NB4 (cell line): ENCODE measurements around the gene DLG2.

Source experiments
- MYC ChIP-seq: IDR thresholded peaks from 2 replicates; pipeline ENCODE4 v1.6.1; 2011; ENCODE audit warnings: low read depth, low read length
- POLR2A ChIP-seq: IDR thresholded peaks from 2 replicates; pipeline ENCODE4 v1.6.1; 2011; ENCODE audit warnings: mild to moderate bottlenecking; ENCODE audit not compliant: insufficient read length; ENCODE audit errors: extremely low read depth
- TF ChIP-seq, protein P1 (sequence below): IDR thresholded peaks from one replicate; pipeline ENCODE4 v1.5.1; 2012; ENCODE audit warnings: low read depth, low read length
- TF ChIP-seq, protein P2 (sequence below): IDR thresholded peaks from 2 replicates; pipeline ENCODE4 v1.6.1; 2011; ENCODE audit warnings: low read depth, low read length

DNA sequence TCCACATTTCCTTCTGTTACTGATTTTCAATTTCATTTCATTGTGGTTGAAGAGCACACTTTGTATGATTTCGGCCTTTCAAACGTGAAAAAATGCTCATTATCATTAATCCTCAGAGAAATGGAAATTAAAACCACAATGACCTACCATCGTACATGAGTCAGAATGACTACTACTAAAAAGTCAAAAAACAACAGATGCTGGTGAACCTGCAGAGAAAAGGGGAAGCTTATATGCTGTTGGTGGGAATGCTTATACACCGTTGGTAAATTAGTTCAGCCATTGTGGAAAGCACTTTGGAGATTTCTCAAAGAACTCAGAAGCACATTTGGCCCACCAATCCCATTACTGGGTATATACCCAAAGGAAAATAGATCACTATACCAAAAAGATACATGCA is 57.6 kb downstream of the DLG2 start:
- TF ChIP-seq, protein P1, sequence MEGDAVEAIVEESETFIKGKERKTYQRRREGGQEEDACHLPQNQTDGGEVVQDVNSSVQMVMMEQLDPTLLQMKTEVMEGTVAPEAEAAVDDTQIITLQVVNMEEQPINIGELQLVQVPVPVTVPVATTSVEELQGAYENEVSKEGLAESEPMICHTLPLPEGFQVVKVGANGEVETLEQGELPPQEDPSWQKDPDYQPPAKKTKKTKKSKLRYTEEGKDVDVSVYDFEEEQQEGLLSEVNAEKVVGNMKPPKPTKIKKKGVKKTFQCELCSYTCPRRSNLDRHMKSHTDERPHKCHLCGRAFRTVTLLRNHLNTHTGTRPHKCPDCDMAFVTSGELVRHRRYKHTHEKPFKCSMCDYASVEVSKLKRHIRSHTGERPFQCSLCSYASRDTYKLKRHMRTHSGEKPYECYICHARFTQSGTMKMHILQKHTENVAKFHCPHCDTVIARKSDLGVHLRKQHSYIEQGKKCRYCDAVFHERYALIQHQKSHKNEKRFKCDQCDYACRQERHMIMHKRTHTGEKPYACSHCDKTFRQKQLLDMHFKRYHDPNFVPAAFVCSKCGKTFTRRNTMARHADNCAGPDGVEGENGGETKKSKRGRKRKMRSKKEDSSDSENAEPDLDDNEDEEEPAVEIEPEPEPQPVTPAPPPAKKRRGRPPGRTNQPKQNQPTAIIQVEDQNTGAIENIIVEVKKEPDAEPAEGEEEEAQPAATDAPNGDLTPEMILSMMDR, result no peak
- no peak for TF ChIP-seq POLR2A
- no peak for TF ChIP-seq MYC
- TF ChIP-seq, protein P2, sequence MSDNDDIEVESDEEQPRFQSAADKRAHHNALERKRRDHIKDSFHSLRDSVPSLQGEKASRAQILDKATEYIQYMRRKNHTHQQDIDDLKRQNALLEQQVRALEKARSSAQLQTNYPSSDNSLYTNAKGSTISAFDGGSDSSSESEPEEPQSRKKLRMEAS, result no peak
